Measurements from ENCODE around the gene CRELD2. TPM values are rescaled to one million over a fixed set of nuclear protein-coding genes. Genes with fewer than 3 reads are reported as not detected.
A peak's percentile ranks its signal among the peaks of the same experiment; 100 is the strongest.
"Not testable (repeated sequence)": the region's sequence is repeated elsewhere in the genome, so short reads cannot be mapped to it uniquely, and the experiment has no call there.

Gene CRELD2
- polyA plus RNA-seq, 1 donor, result 19.4 TPM

DNA sequence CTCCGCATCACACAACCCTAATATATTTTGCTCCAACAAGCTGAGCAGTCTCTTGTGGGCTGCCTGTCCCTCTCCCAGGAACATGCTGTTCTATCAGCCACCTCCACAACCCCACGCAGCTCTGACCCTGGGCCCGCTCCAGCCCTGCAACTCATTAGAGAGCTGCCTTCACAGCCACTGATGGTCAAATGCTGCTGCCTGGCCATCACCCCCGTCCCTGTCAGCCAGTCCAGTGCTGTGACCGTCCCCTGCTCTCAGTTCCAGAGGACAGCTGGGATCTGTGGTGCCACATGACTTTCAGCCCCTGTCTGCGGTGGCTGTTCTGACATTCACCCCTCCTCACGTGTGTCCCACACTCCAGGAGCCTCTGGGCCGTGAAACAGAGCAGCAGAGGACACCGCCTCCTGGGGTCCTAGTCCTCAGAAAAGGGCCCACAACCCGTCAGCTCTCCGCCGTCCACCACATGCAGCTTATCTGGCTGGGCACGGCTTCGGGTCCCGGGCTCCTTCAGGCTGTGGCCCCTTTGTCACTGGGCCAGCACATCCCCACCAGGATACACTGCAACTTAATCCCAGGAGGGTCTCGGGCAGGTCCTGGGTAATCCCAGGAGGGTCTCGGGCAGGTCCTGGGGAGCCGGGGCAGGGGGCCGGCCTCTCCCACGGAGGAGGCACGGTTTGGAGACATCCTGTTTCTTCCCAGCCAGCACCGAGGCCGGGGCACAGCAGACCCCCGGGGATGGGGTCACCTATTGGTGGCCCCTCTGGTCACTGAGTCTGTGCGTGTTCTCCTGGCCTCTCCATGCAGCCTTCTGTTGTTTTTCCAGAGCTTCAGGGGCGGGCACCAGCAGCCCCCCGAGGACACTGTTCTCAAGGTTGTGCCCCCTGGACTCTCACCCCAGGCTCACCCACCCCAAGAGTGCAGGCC is 15.1 kb downstream of the CRELD2 start:
- DNase-seq, result no peak

DNA sequence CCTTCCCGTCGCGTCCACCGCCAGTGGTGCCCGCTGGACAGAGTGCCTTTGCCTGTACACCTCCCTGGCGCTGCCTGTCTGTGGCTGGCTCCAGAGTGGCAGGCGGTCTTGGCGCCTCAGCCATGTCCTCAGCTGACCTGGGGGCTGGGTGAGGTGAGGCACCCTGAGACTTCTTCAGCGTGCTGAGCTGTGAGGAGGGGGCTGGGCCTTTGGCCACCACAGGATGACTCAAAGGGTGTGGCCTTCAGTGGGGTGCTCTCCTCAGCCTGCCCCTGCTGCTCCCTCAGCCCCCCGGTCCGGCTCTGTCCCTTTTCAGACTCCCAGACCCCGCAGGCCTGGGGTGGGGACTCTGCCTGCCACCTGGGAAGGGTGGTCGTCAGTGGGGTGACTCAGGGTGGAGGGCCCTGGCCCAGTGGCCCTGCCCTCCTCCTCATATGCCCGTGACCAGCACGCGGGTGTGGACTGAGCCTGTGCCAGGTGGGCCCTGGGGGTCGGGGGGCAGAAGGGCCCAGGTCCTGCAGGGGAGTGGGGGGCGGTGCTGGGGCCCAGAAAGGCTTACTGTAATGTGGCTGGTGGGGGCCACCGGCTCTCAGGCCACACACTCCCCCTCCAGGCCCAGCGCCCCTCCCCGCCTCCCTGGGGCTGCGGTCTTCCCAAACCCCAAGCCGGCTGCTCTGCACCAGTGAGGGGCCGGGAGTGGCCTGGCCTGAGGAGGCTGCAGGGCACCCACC is 15.9 kb downstream of the CRELD2 start:
- no peak for DNase-seq

GRCh38 chr22:49934891-49935557 is 16.6 kb downstream of the CRELD2 start:
- peak; percentile 62 for DNase-seq

- no peak for DNase-seq
These were observed 17.1 kb downstream of the CRELD2 start for GRCh38 chr22:49935561-49935960.

GRCh38 chr22:49936018-49936972 is 17.9 kb downstream of the CRELD2 start:
- peak; percentile 65 for DNase-seq

DNA sequence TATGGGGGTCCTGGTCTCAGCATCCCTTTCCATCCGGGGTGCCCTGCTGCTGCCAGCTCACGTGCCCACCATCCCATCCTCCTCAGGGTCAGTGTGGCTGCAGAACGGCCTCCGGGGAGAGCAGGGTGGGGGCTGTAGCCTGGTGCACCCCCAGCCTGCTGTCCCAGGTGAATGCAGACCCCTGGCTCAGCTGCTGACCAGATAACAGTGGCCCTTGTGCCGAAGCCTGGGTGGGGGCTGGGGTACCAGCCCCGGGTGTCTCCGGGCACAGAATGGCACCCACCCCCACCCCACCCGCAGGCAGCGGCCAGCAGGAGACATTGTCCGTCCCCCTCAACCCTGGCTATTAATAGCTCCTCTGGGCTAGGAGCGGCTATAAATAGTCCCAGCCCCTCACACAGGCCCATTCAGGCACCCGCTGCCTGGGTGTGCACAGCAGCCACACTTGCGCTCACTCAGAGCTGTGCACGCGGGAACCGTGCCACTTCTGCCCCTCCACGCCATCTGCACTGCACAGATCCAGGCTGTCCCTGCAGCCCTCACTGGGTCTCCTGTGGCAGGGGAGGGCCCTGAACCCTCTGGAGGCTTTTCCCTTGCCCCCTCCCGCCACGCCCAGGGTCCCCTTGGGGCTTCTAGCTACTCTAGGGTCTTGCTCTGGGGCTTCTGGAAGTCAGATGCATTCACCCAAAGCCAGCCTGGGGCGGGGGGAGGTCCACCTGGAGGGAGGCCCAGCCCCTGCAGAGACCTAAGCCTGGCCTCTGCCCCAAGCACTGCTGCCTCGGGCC is 18.7 kb downstream of the CRELD2 start:
- no peak for DNase-seq

DNA sequence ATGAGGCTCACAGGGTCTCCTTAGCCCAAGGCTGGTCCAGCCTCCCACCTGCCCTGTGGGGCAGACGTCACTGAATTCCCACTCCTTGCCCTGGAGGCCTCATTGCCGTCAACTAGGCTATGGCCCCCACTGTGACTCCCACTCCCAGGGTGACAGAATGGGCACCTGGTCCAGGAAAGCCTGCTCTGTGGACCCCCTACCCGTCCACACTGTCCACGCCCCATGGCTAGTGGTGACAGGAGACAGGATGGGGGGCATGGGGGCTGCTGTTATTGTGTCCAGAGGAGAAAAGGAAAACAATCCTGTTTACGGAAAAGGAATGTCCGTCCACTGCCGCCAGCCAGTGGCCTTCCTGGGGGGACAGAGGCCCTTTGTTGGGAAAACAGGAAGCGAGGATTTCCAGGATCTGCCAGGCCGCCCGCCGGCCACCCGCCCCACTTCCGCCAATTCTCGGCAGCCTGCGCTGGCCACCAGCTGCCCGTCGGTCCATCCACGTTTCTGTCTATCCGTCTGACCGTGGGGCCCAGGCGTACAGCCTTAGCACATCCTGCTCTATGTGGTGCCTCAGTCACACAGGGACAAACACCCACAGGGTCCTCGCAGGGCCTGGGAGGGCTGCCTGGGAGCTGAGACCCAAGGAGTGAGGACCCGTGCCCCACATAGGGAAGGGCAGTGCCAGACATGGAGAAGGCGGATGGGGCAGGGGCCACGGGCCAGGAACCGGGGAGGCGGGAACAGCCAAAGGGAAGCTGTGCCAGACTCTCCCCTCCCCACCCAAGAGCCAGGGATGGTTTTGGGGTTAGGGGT is 19.5 kb downstream of the CRELD2 start:
- no peak for DNase-seq

- no peak for DNase-seq
These were observed 20.2 kb downstream of the CRELD2 start for GRCh38 chr22:49938565-49939136.

DNA sequence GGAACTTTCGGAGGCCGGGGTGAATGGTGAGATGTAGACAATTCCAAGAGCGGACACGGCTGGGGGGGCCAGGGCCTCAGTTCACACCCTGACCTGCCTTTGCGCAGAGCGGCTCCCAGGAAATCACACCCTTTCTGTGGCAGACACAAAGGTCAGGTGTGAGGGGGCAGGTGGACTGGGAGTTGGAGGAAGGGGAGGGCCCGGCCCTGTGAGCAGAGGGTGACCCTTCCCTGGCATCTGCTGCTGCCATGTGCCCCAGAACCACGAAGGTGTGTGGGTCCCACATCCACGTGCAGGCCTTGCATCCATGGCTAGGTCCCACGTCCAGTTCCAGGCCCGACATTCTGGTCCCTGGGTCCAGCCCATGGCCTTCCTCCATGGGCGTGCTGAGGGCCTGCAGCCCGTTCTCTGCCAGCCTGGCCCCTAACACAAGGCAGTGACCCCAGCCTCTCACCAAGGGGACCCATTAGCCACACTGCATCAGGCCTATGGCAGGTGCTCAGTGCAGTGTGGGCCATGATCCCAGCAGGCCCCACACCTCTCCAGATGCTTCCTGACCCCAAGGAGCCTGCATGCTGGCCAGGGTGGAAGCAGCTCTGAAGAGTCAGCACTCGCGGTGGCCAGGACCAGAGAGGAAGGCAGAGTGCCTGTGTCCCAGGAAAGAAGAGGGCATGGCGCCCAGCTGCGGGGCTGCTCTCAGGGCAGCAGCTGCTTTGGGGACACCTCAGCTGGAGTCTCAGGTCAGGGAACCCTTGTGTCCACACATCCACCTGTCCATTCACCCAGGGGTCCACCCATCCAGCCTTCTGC is 23.3 kb downstream of the CRELD2 start:
- no peak for DNase-seq

- no peak for DNase-seq
These were observed 24.4 kb downstream of the CRELD2 start for GRCh38 chr22:49942565-49943404.

- DNase-seq, result no peak
These were observed 25.0 kb downstream of the CRELD2 start for GRCh38 chr22:49943405-49943765.

- no peak for DNase-seq
These were observed 25.5 kb downstream of the CRELD2 start for GRCh38 chr22:49943771-49944398.

GRCh38 chr22:49944399-49944891 is 26.0 kb downstream of the CRELD2 start:
- no peak for DNase-seq

DNA sequence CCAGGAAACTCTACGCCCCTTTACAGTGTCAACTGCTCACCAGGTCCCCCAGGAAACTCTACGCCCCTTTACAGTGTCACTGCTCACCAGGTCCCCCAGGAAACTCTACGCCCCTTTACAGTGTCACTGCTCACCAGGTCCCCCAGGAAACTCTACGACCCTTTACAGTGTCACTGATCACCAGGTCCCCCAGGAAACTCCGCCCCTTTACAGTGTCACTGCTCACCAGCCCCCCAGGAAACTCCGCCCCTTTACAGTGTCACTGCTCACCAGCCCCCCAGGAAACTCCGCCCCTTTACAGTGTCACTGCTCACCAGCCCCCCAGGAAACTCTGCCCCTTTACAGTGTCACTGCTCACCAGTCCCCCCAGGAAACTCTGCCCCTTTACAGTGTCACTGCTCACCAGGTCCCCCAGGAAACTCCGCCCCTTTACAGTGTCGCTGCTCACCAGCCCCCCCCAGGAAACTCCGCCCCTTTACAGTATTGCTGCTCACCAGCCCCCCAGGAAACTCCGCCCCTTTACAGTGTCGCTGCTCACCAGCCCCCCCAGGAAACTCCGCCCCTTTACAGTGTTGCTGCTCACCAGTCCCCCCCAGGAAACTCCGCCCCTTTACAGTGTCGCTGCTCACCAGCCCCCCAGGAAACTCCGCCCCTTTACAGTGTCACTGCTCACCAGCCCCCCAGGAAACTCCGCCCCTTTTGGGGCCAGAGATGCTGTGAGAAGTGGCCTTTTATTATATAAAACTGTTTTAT is 26.8 kb downstream of the CRELD2 start:
- not testable (repeated sequence) for DNase-seq

DNA sequence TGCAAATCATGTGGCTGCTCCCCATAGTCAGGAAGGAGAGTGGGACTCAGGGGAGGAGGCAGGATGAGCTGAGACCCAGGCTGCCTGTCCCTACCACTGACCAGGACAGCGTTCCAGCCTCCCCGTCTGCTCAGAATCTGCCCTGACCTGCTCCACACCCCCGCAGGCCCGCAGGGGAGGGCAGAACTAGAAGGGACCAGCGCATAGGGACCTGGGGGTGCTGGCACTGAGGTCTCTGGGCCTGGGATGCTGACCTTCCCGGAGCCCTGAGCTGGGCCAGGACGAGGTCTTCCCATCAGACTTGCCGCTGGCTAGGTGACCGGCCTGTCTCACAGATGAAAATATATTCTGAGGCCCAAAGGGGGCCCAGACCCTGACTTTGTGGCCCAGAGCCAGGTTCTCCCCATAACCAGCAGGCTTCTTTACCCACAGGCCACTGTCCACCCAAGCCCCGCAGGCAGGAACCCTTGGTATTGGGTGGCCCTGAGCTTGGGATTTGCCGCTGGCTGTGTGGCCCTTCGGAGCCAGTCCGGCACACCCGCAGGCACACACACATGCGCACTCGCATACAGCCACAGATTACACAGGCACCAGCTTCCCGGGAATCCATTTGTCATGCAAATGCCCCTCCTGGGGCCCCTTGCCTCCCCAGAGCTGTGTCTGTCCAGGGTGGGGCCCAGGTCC is 28.3 kb downstream of the CRELD2 start:
- no peak for DNase-seq

GRCh38 chr22:49947296-49947622 is 28.8 kb downstream of the CRELD2 start:
- DNase-seq, result no peak
